AG08395 (cell line): ENCODE results near the gene SRSF10.
"Not testable (repeated sequence)": the region's sequence is repeated elsewhere in the genome, so short reads cannot be mapped to it uniquely, and the experiment has no call there.

Experiments
- DNase-seq: peaks from one replicate; pipeline ENCODE4 v3.0.0; 2012; ENCODE audit warnings: mixed read lengths, low spot score

SRSF10 gene

DNA sequence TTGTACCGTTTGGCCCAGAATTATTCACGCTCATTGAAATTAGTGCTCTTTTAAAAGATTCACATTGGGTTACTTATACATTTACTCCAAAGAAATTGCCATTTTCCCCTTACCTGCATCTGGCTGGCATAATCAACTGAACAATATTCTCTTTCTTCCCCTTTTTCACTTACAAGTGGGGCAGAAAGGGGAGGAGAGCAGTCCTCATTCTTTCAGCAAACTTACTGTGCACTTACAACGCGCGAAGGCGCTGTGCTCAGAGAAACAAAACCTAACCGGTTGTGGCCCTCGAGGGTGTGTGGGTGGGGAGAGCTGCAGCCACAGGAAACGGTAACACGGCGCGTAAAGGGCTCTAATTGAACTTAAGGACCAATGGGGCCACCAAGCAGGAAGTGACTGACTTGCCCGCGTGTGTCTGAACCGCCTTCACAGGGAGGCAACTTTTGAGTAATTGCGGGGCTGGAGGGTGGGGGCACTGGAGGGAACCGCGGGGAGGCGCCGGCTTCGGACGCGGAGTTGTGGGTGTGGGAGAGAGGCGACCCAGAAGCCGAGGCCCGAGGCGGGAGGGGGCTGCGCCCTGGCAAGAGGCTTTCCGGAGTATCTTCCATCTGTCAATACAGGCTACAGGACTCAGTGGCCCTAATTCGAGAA, 21.2 kb downstream of the SRSF10 start:
- peak; percentile 79 for DNase-seq

DNA sequence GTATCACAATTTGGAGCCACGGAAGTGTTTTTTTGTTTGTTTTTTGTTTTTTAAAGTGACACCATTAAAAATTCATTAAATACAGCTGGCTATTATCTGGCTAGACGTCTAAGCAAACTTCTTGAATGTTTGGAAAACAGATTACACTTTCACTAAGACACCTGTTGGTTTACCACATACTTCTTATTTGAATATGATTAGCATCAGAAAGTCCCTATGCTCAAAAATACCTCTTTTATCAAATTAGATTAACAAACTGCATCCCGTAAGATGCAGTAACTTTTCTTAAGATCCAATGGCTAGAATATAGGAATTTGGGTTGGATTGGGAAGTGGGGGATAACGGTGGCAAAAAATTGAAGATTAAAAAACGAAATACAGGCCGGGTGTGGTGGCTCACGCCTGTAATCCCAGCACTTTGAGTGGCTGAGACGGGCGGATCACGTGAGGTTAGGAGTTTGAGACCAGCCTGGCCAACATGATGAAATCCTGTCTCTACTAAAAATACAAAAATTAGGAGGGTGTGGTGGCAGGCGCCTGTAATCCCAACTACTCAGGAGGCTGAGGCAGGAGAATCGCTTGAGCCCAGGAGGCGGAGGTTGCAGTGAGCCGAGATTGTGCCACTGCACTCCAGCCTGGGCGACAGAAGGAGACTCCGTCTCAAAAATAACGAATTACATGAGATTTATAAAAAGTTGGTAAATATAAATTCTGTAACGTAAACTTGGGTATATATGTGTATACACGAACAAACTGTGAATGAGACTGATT, 21.9 kb downstream of the SRSF10 start:
- not testable (repeated sequence) for DNase-seq

DNA sequence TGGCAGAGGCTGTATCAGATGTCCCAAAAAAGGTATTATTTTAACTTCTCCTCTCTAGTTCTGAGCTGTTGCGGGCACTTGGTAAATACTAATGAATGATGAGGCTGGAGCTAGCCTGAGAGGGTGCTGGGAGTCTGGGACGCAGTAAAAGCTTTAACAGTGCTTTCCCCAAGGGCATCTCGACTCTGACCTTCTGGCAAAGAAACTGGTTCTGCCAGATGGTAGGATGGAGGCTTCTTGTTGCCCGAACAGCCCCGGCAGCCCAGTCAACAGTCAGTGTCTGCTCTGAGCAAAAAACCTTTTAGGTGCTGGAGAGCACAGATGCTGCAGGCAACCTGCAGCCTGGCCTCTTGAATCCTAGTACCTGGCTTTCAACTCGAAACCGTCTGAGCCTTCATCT, 23.0 kb downstream of the SRSF10 start:
- DNase-seq, result no peak

DNA sequence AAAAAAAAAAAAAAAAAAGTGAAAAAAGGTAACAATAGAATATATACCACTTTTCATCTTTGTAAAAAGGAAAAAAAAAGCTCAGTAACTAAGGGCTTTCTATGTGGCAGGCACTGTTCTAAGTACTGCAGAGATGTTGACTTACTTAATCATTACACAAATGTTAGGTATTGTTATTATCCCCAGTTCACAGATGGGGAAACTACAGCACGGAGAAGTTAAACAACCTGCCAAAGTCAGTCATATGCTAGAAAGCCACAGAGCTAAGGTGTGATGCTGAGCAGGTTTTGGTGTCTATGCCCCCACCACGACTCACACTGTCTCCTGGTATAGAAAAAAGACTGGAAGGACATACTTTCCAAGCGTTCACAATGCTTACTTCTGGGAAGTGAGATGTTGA, 27.1 kb downstream of the SRSF10 start:
- DNase-seq, result no peak

DNA sequence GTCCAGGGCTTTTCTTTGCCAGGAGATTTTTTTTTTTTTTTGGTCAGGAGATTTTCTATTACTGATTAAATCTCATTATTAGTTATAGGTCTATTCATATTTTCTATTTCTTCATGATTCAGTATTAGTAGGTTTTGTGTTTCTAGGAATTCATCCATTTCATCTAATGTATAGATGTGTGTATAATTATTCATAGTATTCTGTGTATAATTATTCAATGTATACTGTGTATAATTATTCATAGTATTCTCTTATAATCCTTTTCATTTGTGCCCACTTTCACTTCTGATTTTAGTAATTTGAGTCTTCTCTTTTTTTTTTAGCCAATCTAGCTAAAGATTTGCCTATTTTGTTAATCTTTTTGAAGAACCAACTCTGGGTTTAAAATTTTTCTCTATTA, 32.8 kb downstream of the SRSF10 start:
- no peak for DNase-seq

DNA sequence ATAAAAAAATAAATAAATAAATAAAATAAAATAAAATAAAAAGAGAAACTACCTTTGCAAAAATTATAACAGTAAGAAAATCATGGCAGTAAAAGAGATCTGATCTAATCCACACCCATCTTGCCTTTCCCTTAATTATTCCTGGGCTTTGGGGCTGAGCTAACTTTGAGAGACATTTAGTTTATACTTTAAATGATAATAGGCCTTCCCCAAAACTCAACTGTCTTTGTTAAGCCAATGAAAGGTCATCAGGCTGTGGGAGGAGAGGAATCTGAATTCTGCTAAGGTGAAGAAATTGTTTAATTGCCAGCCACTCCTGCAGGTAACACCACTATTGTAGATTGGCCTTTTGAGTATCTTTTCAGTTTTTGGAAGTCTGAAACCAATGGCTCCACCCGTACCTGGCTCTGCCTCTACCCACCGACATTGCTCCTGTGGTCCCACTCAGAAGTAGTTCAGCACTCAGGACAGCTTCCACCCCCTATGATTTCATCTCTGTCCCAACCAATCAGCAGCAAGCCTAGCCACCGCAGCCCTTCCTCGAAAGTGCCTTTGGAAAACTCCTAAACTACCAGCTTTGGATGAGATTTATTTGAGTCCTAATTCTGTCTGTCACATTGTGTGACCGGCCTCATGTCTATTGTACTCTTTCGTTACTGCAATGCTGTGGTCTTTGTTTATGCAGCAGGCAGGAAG, 43.5 kb downstream of the SRSF10 start:
- no peak for DNase-seq

DNA sequence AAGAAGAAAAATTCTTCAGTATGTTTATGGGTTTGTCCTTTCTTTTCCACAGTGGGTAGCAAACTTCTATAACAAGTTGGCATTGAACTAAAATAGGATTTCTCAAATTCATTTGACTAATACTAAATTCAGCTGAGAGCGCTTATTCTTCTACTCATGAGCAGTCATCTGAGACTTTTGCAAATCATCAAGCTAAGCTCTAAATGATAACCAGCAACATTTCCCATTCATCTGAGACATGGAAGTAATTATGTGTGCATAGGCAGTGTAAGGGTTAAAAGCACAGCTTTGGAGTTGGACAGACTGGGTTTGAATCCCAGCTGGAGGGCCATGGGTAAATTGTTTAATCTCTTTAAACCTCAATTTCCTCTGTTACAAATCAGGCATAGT, 48.6 kb downstream of the SRSF10 start:
- no peak for DNase-seq

DNA sequence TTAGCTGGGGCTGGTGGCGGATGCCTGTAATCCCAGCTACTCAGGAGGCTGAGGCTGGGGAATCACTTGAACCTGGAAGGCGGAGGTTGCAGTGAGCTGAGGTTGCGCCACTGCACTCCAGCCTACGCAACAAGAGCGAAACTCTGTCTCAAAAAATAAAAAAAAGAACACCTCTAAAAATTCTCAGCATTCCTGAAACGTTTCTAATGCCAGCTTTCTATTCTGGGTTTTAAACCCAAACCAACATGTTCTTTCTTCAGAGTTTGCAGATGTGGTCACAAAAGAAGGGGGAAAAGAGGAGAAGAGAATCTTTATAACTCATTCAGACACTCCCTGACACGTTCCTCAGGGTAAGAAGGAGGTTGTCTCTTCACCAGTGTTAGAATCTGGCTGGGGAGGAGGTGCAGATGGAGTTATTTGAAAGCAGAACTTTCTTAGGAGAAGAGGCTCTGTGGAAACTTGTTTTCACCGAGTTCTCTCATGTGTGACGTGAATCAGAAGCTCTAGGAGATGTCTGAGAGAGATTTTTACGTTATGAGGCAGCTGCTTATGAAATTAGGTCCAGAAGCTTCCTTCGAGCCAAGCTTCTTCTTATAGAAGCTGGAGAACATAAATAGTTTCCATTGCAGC, 49.2 kb downstream of the SRSF10 start:
- peak; percentile 57 for DNase-seq

DNA sequence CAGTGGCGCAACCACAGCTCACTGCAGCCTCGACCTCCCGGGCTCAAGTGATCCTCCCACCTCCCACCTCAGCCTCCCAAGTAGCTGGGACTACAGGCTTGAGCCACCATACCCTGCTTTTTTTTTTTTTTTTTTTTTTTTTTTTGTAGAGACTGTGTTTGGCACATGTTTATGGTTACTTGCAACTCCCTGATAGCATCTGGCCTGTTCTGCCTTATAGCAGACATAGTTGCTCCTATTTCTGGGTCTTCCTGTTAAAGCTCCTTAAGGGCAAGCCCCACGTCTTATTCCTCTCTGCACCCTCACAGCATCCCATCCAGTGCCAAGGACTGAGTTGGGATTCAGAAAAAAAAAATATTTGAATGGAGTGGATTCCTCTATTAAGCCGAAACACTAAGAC, 49.9 kb downstream of the SRSF10 start:
- no peak for DNase-seq

DNA sequence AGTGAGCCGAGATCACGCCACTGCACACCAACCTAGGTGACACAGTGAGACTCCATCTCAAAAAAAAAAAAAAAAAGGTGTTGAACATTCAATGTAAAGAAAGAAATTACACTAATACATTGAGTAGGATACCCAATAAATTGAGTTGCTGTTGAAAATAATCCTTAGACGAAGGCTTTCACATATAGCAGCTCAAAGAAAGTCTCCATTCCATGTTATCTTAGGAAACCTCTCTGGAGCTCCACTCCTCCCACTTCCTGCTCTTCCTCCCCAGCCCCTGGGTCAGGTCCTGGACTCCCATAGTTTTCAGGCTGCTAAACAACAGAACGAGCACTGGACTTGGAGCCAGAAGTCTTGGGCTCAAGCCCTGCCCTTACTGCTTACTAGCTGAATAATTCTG, 51.3 kb downstream of the SRSF10 start:
- DNase-seq, result no peak

DNA sequence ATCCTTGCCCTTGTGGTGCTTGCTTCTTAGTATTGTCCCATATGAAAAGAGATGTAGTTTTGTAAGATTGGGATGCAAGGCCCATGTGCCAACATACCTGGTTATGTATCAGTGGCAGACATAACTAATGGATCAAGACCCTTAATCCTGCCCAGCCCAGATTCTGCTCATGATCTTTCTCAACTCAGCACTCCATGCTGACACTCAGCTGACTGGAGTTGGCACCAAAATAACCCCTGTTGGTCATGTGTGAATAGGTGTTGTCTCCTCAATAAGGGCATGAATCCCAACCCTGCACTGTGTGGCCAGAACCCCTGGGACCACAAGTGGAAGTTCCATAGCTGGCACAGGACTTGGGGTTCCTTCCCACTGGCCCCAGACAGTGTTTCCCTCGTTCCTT, 53.0 kb downstream of the SRSF10 start:
- no peak for DNase-seq

DNA sequence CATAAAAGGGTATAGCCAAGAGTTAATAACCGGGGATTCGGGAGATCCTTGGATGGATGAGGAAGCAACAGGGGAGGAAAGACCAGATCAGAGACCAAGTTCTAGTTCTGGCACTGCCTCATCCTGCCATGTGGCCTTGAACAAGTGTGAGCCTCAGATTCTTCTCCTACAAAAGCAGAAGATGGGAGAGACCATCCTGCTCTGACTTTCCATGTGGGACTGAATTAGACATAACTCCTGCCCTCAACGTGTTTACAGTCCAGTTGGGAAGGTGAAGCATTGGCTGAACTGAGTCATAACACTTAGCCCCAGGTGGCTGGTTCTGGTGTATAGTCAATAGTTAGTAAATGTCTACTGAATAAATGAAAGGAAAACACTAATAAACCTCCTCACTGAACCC, 54.8 kb downstream of the SRSF10 start:
- DNase-seq, result no peak

DNA sequence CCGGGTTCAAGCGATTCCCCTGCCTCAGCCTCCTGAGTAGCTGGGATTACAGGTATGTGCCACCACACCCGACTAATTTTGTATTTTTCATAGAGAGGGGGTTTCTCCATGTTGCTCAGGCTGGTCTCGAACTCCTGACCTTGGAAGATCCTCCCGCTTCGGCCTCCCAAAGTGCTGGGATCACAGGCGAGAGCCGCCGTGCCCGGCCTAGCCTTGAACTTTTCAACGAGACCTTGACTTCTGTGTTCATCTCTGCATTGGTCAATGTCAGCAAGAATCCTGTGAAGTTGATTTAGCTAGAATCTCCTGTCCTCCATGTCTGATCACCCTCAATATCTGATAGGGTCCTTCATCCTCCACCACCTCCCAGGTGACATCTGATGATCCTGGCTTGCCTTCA, 55.5 kb downstream of the SRSF10 start:
- DNase-seq, result no peak

DNA sequence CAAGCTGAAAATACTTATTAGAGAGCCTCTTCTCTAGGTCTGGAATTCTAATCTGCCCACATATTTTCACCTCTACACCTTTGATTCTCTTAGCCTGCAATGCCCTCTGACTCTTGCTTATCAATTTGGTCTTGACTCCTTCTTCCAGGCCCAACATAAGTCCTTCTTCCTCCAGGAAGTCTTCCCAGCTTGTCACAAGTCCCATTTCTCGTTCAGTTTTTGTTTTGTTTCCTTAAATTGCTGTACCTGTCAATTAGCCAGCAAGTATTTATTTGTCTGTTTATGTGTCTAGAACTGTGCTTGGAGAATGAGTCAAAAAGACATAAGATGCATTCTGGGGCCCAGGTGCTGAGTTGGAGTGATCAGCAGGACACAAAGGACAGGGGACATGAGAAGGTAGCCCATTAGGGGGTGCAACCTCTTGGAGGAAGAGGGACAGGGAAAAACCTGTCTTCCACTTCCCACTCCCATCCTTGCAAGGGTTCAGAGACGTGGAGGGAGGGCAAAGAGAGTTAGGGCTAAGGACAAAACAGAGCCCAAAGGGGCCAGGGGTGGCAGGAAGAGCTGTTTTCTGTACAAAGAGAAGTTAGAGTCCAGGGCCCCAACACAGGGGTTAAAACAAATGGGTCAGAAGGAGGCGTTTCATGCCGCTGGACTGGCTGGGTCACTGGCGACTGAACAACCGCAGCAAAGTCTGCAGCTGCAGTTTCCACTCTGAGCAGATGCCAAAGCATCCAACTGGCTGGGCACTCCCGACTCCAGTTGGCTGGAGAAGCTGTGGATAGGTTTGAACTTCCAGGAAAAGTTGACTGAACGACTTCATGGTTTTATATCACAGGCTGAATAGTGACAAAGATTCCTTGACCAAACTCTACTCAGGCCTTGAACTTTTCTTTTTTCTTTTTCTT, 56.3 kb downstream of the SRSF10 start:
- DNase-seq, result peak; percentile 40

DNA sequence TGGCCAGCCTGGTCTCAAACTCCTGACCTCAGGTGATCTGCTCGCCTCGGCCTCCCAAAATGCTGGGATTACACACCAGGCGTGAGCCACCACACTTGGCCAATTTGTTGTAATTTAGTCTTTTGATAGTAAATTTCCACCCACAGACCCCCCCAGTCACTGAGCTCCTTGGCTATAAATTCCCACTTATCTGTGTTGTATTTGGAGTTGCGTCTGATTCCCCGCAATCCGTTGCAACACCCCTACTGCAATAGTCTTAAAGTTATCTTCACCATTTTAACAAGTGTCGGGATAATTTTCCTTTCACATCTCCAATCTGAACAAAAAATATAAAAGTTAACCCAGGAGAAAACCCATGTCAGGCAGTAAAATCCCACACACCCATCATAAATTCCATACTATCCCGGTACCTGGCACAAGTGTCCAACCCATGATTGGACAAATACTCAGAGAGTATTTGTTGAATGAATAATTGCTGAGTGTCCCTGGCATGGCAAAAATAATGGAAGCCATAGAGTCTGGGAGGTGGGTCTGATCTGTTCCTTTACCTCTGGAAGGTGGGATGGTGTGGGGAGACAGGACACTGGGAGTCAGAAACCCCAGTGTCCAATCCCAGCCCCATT, 57.7 kb downstream of the SRSF10 start:
- no peak for DNase-seq

DNA sequence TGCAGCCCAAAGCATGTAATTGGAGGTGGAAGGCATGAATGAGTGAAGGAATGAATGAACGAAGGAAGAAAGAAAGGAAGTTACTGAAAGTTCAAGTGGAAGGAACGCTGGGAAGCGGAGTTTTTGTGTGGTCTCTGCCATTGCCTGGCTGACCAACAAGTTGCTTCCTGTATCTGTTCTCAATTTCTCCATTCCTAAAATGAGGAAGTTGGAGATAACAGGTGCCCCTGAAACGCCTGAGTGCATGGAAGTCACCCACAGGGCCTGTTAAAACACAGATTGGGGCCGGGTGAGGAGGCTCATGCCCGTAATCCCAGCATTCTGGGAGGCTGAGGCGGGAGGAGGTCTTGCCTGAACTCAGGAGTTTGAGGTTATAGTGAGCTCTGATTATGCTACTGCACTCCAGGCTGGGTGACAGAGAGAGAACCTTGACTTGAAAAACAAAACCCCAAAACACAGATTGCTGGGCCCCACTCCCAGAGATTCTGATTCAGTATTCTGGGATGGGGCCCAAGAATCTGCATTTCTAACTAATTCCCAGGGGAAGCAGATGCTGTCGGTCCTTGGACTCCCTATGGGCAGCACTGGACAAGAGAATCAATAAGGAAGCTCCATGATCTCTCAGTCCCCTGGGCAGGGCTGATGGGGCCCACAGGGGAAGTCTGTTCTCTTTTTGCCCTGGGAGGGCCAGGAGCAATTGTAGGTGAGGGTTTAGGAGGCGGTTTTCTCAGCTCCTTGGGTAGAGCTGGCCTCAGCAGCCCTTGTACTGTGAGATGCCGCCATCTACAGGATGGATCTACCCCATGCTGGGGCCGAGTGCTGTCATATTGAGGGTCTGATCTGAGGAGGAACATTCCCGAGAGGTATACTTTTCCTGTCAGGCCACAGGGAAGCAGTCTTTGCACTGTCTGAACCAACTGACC, 63.7 kb downstream of the SRSF10 start:
- DNase-seq, result peak; percentile 70

DNA sequence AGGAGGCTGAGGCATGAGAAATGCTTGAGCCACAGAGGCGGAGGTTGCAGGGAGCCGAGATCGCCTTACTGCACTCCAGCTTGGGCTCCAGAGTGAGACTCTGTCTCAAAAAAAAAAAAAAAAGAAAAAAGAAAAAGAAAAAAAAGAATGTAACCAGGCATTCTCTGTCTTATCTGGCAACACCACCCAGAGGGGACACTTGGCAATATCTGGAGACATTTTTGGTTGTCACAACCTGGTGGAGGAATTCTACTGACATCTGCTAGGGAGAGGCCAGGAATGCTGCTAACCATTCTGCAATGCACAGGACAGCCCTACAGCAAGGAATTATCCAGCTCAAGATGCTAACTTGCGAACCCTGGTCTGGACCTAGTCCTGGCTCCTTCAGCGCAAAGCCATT, 64.7 kb downstream of the SRSF10 start:
- DNase-seq, result no peak

DNA sequence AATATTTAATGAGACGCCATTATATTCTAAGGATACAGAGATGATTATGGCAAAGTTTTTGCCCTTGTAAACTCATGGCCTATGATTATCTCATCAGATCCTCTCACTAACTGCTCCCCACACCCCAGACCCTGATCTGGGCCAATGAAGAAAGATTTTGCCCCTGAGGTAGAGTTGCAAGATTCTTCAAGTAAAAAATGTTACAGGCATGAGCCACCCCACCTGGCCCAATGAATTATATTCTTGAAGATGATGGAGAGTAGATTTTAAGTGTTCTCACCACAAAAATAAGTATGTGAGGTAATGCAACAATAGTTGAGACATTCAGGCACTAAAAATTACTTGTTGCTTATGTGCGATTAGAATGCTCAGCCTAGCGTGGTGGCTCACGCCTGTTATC, 65.2 kb downstream of the SRSF10 start:
- DNase-seq, result no peak
